Neural progenitor cell (in vitro differentiated cells): ENCODE results near the gene HLA-DMB. TPM values are rescaled to one million over a fixed set of nuclear protein-coding genes. Genes with fewer than 3 reads are reported as not detected.

Experiments used
- DNase-seq: peaks from one replicate; pipeline ENCODE4 v3.0.0-alpha.2; 2016; ENCODE audit warnings: low spot score
- H2AFZ ChIP-seq: fragments of 200-600 bp; sonication (generic); replicated peaks from 2 replicates; pipeline ENCODE4 v1.6.1; 2016; ENCODE audit warnings: antibody characterized with exemption
- H3F3A ChIP-seq: fragments of 200-600 bp; sonication (generic); 2 replicates; pipeline ENCODE4 v1.6.1; 2016; ENCODE audit warnings: antibody characterized with exemption, low read depth
- H3K27ac ChIP-seq: fragments of 200-600 bp; sonication (generic); 2 replicates; pipeline ENCODE4 v1.5.1; 2016; ENCODE audit warnings: mild to moderate bottlenecking
- H3K27me3 ChIP-seq: fragments of 200-600 bp; sonication (generic); 2 replicates; pipeline ENCODE4 v1.6.1; 2016; ENCODE audit warnings: mild to moderate bottlenecking, moderate library complexity
- H3K36me3 ChIP-seq: fragments of 200-600 bp; sonication (generic); 2 replicates; pipeline ENCODE4 v1.5.1; 2016
- H3K4me1 ChIP-seq: fragments of 200-600 bp; sonication (generic); 2 replicates; pipeline ENCODE4 v1.6.1; 2016; ENCODE audit warnings: mixed run types
- H3K4me2 ChIP-seq: fragments of 200-600 bp; sonication (generic); 2 replicates; pipeline ENCODE4 v1.6.1; 2016
- H3K4me3 ChIP-seq: fragments of 200-600 bp; sonication (generic); 2 replicates; pipeline ENCODE4 v1.5.1; 2016
- H3K79me2 ChIP-seq: fragments of 200-600 bp; sonication (generic); 2 replicates; pipeline ENCODE4 v1.6.1; 2016; ENCODE audit warnings: low read depth
- H3K9ac ChIP-seq: fragments of 200-600 bp; sonication (generic); 2 replicates; pipeline ENCODE4 v1.6.1; 2016
- H3K9me3 ChIP-seq: fragments of 200-600 bp; sonication (generic); 2 replicates; pipeline ENCODE4 v1.5.1; 2016; ENCODE audit warnings: low read depth
- H4K20me1 ChIP-seq: fragments of 200-600 bp; sonication (generic); 2 replicates; pipeline ENCODE4 v1.6.1; 2016; ENCODE audit warnings: low read depth
- H3K27ac Mint-ChIP-seq: 3 replicates; pipeline ENCODE4 v1.8.0; 2021; ENCODE audit warnings: mixed read lengths
- H3K27me3 Mint-ChIP-seq: 2 replicates; pipeline ENCODE4 v1.8.0; 2022; ENCODE audit warnings: low read depth, mild to moderate bottlenecking, inconsistent platforms, moderate library complexity, mixed read lengths; ENCODE audit not compliant: insufficient read depth
- H3K36me3 Mint-ChIP-seq: 3 replicates; pipeline ENCODE4 v1.8.0; 2021; ENCODE audit warnings: mixed read lengths
- H3K4me1 Mint-ChIP-seq: 3 replicates; pipeline ENCODE4 v1.8.0; 2021; ENCODE audit warnings: mixed read lengths
- H3K4me3 Mint-ChIP-seq: 3 replicates; pipeline ENCODE4 v1.8.0; 2021; ENCODE audit warnings: mild to moderate bottlenecking, moderate library complexity, mixed read lengths
- H3K9me3 Mint-ChIP-seq: 3 replicates; pipeline ENCODE4 v1.8.0; 2020; ENCODE audit warnings: mixed read lengths
- EZH2 ChIP-seq: fragments of 200-600 bp; sonication (generic); IDR thresholded peaks from 2 replicates; pipeline ENCODE4 v1.6.1; 2017; ENCODE audit warnings: antibody characterized with exemption, mild to moderate bottlenecking, moderate library complexity
- EZH2phosphoT487 ChIP-seq: fragments of 200-600 bp; sonication (generic); IDR thresholded peaks from 2 replicates; pipeline ENCODE4 v1.6.1; 2017; ENCODE audit warnings: antibody characterized with exemption
- total RNA-seq: library from RNA; depleted of rRNA; stranded (reverse); fragments of >200 nt; gene quantifications from 2 replicates; pipeline ENCODE4 v1.2.3, GENCODE V29; 2015; ENCODE audit warnings: low replicate concordance
- TF ChIP-seq, protein P1 (sequence below): fragments of 200-600 bp; sonication (generic); IDR thresholded peaks from 2 replicates; pipeline ENCODE4 v1.5.1; 2017; ENCODE audit warnings: antibody characterized with exemption, mild to moderate bottlenecking

Gene HLA-DMB
- total RNA-seq = 4.3 and 4.5 TPM in 2 replicates

DNA sequence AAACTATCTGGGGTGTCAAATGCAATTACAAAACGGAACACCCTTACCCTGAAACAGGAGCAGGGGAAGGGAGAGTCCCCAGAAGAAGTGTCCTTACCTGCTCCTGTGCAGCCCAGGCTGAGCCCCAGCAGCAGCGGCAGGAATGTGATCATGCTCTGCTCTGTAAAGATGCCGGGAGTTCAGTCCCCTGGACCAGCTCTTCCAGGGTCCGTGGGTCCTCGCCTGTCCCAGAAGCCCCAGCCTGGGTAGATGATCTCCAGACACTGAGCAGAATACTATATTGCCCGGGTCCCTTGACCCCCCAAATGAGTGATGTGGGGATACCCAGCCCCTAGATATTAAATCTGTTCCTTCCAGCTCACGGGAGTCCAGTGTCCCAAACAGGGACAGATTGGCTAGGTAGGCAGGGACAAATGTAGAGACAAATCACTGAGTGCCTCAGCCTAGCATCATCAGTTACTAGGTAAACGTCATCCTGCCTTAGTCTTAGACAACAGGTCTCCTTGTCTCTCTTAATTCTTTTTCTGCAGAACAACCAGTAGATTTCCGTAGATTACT, at the start of gene HLA-DMB:
Gene HLA-DMB, minus strand, starts transcription at position 373 of the 558 bp plus-strand sequence. Its CDS starts 221 bp downstream, at position 152.
- H3K27me3 ChIP-seq = no peaks in the 10 kb centered on the region
- TF ChIP-seq, protein P1, sequence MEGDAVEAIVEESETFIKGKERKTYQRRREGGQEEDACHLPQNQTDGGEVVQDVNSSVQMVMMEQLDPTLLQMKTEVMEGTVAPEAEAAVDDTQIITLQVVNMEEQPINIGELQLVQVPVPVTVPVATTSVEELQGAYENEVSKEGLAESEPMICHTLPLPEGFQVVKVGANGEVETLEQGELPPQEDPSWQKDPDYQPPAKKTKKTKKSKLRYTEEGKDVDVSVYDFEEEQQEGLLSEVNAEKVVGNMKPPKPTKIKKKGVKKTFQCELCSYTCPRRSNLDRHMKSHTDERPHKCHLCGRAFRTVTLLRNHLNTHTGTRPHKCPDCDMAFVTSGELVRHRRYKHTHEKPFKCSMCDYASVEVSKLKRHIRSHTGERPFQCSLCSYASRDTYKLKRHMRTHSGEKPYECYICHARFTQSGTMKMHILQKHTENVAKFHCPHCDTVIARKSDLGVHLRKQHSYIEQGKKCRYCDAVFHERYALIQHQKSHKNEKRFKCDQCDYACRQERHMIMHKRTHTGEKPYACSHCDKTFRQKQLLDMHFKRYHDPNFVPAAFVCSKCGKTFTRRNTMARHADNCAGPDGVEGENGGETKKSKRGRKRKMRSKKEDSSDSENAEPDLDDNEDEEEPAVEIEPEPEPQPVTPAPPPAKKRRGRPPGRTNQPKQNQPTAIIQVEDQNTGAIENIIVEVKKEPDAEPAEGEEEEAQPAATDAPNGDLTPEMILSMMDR = no peak
- TF ChIP-seq EZH2 = no peak
- TF ChIP-seq EZH2phosphoT487 = no peak
- H2AFZ ChIP-seq = peak within 1 kb of the TSS; percentile 97
- H3K9me3 Mint-ChIP-seq = peaks cover 7% of the 10 kb centered on the region
- no peaks in the 10 kb centered on the region for H3K36me3 ChIP-seq
- peaks cover 5% of the 10 kb centered on the region for H3K27me3 Mint-ChIP-seq
- no peak within 1 kb of the TSS for H3K27ac ChIP-seq
- H3K4me2 ChIP-seq = peak within 1 kb of the TSS; percentile 48
- peak; percentile 87 for DNase-seq
- peaks cover 6% of the 10 kb centered on the region for H3K4me1 ChIP-seq
- peak within 1 kb of the TSS; percentile 72 for H3K4me3 Mint-ChIP-seq
- H3F3A ChIP-seq = no peaks in the 10 kb centered on the region
- H3K9ac ChIP-seq = no peak within 1 kb of the TSS
- H4K20me1 ChIP-seq = no peaks in the 10 kb centered on the region
- no peaks in the 10 kb centered on the region for H3K79me2 ChIP-seq
- H3K9me3 ChIP-seq = no peaks in the 10 kb centered on the region
- H3K4me1 Mint-ChIP-seq = peaks cover 10% of the 10 kb centered on the region
- H3K4me3 ChIP-seq = peak within 1 kb of the TSS; percentile 40
- H3K36me3 Mint-ChIP-seq = no peaks in the 10 kb centered on the region
- H3K27ac Mint-ChIP-seq = peak within 1 kb of the TSS; percentile 70

DNA sequence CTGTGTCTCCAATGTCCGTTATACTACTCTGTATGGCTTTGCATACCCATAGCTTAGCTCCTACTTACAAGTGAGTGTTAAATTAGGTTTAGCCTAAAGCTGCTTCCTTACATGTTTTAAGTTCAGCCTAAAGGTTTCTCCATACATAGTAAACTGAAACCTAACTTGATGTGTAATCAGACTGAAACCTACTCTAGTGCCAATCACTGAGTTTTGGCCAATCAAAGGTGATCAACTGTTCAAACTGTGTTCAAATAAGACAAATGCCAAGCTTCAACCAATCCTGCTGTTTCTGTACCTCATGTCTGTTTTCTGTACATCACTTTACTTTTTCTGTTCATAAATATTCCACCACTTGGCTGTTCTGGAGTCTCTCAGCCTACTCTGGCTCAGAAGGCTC, 48.5 kb upstream of the HLA-DMB start:
- no peak overlapping the region for H3K4me3 ChIP-seq
- H3K4me1 ChIP-seq = no peaks in the 10 kb centered on the region
- H2AFZ ChIP-seq = no peak overlapping the region
- Mint-ChIP-seq H3K4me3 (no peak overlapping the region), H3K27me3 (no peaks in the 10 kb centered on the region), H3K9me3 (peaks cover 5% of the 10 kb centered on the region), H3K4me1 (peaks cover 4% of the 10 kb centered on the region), H3K36me3 (no peaks in the 10 kb centered on the region), H3K27ac (no peak overlapping the region)
- no peak for DNase-seq
- no peak overlapping the region for H3K9ac ChIP-seq
- no peaks in the 10 kb centered on the region for H3K79me2 ChIP-seq
- H4K20me1 ChIP-seq = peaks cover 4% of the 10 kb centered on the region
- TF ChIP-seq, protein P1 = no peak
- TF ChIP-seq EZH2phosphoT487 = no peak
- no peak for TF ChIP-seq EZH2
- no peak overlapping the region for H3K4me2 ChIP-seq
- no peak overlapping the region for H3K27ac ChIP-seq
- peaks cover 4% of the 10 kb centered on the region for H3F3A ChIP-seq
- peaks cover 7% of the 10 kb centered on the region for H3K27me3 ChIP-seq
- no peaks in the 10 kb centered on the region for H3K36me3 ChIP-seq
- no peaks in the 10 kb centered on the region for H3K9me3 ChIP-seq

DNA sequence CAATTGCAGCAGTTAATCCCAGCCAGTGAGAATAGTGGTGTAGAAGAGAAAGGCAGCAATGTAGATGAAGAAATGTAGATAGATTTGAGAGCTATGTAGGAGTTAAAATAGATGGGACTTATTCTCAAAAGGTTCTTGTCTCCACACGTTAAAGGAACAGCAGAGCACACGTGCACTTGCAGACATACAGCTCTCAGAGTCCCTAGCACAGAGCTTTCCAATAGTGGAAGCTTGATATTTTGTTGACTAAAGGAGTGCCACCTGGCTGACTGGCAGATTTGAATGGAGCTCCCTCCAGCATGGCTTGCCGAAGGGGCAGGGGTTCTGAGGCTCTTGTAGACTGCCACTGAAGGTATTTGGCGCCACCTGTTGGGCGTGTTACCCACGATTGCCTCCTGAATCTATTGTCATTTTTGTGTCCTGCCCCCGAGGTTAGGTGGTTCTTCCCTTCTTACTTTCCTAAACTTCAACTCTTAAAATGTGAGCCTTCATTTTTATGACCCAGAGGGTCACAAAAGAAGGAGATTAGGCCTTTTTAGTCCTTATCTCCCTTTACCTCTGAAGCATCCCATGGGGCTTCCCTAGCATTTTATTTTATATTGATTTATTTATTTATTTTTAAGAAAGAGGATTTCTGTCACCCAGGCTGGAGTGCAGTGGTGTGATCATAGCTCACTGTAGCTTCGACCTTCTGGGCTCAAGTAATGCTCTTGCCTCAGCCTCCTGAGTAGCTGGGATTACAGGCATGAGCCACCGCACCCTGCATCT, 44.0 kb upstream of the HLA-DMB start:
- no peak overlapping the region for H3K27ac Mint-ChIP-seq
- peaks cover 6% of the 10 kb centered on the region for H3K36me3 ChIP-seq
- H3K4me1 ChIP-seq = no peaks in the 10 kb centered on the region
- peaks cover 5% of the 10 kb centered on the region for H3K4me1 Mint-ChIP-seq
- no peaks in the 10 kb centered on the region for H3K27me3 ChIP-seq
- H3K4me3 Mint-ChIP-seq = no peak overlapping the region
- no peak overlapping the region for H3K4me3 ChIP-seq
- no peak overlapping the region for H2AFZ ChIP-seq
- H3K4me2 ChIP-seq = no peak overlapping the region
- no peaks in the 10 kb centered on the region for H3K9me3 ChIP-seq
- no peak overlapping the region for H3K27ac ChIP-seq
- peaks cover 47% of the 10 kb centered on the region for H4K20me1 ChIP-seq
- H3K79me2 ChIP-seq = peaks cover 12% of the 10 kb centered on the region
- H3K27me3 Mint-ChIP-seq = peaks cover 12% of the 10 kb centered on the region
- DNase-seq = peak; percentile 93
- peaks cover 17% of the 10 kb centered on the region for H3K36me3 Mint-ChIP-seq
- no peaks in the 10 kb centered on the region for H3K9me3 Mint-ChIP-seq
- TF ChIP-seq, protein P1 = peak; percentile 89
- TF ChIP-seq EZH2phosphoT487 = no peak
- no peak for TF ChIP-seq EZH2
- peaks cover 50% of the 10 kb centered on the region for H3F3A ChIP-seq
- no peak overlapping the region for H3K9ac ChIP-seq
